Measurements from ENCODE around the gene ALS2CL.

Gene ALS2CL

DNA sequence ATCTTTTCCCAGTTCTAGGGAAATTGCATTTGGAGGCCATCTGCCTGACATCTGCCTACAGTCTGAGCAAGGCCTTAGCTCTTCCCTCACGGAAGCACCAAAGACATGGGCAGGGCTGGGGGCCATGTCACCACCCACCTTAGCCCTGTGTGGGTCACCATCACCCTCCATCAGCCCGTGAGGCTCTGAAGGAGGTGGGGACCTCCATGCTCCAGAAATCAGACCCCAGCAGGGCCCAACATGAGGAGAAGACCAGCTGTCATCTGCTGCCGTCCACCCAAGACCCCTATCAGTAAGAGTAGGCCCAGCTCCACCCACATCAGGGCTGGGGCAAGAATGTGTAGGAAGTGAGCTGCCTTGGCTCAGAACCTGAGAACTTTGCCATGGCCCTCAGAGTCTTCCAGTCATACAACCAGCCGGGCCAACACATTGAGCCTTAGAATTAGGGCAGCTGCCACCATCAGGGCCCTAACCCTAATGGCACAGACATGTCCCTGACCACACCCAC is 9.6 kb upstream of the ALS2CL start:
- no peak for DNase-seq (ENCODE audit: low read depth in 2 of 3, low spot score in 2 of 3)

DNA sequence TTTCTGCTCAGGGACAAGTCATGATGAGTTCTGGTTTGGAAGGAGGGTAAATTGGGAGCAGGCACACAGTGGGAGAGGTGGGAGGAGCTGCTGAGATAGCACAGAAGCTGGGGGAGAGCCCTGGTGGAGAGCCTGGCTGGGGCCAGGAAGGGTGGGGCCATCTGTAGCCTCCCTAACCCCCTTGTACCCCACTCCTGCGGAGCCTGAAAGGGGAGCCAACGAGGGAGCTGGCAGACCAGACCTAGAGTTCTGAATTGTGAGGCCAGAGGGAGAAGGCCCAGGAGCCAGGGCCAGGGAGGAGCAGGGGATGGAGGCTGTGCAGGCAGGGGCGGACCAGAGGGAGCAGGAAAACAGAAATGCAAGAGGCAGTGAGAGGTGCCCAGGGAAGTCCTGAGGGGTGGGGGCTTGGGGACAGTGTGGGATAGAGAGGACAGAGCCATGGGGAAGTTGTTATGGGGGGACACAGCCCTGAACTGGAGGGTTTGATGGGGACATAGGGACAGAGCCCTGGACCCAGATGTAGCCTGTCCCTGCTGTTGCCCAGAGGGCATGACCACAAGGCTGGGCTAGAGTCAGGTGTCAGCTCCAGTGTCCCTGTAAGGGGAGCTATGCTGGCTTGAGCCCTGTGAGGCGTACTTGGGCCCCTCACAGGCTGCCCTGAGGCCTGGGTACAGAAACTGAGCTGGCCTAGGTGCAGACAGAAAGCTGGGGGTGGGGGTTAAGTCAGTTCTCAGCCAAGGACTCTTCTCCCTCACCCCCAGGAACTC is 8.9 kb upstream of the ALS2CL start:
- no peak for DNase-seq (ENCODE audit: low read depth in 2 of 3, low spot score in 2 of 3)

DNA sequence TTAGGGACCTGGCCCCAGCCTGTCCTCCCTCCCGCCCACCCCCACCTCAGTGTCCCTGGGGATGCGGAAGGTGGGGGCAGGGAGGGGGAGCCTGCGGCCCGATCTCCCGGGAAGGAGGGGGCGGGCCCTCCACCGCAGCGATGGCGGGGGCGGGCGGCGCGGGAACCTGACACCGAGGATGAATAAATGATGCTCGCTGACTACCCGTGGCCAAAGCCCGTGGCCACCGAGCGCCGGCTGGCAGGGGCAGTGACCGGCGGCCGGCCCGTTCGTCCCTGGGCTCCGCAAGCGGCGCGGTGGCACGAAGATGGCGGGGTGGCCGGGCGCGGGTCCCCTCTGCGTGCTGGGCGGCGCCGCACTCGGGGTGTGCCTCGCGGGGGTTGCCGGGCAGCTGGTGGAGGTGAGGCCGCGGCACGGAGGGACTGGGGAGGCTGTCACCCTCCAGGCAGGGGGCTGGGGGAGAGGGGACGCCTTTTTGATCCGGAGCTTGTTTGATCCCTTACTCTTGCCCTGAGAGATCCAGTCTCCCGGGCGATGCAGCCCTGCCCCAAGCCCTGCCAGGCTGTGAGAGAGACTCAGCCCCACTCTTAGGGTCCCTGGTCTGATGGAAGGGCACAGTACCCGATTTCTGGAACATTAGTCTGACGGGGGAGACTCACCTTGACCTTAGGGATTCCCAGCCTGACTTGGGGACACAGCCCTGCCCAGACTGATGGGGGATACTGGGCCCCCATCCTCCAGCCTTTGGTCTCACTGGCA is 7.9 kb upstream of the ALS2CL start, which contains the start of gene TMIE:
Gene TMIE (plus strand): TSS at position 212 of the 759 bp plus-strand sequence. CDS start 96 bp downstream, at position 308.
- DNase-seq (ENCODE audit: low read depth in 2 of 3, low spot score in 2 of 3), result no peak

DNA sequence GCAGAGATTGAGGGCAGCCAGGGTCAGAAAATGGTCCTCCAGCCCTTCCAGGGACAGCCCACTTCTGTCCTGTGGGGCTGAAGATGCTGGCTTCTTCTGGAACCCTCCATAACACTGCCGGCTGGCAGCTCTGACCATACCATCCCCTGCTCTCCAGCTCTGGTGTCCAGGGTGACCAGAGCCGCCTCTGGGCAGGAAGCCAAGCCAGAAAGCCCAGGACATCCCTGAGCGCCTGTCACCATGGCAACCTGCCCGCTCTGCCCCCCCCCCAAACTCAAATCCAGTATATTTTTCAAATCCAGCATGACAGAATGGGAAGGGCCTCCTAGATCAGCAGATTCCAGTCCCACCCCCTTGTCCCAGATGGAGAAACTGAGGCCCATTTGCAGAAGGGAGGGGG is 7.3 kb upstream of the ALS2CL start:
- no peak for DNase-seq (ENCODE audit: low read depth in 2 of 3, low spot score in 2 of 3)

DNA sequence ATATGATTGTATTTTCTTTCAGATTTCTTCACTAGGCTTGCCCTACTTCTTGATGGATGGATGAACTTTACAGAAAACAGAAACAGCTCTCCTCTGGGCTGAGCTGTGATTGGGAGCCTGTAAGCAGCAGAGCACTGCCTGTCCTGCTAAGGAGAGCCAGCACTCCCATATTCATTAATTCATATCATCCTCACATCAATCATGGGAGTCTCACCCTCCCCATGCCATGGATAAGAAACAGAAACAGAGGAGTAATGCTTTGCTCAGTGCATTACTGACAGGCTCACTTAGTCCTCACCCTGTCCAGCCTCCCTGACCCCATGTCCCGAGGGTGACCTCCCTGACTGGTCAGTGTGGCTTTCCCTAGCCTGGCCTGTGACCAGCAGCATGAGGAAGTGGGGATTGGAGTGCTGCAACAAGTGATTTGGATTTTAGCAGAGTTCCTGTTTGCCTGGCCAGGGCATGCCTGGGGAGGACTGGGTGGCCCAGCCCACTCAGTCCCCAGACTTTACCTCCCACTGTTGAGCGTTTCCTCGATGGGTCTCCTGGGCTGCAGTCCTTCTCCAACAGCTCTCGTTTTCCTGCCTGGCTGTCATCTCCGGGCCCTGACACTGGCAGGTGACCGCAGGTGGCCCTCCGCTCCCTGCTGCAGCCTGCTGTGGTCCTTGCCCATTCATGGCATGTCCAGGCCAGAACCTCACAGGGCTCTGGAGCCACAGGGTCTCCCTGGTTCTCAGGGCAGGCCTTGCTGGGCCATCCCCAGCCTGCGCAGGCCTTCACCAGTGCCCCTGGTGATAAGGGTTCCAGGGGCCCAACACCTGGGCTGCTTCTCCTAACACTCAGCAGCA is 6.4 kb upstream of the ALS2CL start:
- DNase-seq (ENCODE audit: low read depth in 2 of 3, low spot score in 2 of 3), result no peak

DNA sequence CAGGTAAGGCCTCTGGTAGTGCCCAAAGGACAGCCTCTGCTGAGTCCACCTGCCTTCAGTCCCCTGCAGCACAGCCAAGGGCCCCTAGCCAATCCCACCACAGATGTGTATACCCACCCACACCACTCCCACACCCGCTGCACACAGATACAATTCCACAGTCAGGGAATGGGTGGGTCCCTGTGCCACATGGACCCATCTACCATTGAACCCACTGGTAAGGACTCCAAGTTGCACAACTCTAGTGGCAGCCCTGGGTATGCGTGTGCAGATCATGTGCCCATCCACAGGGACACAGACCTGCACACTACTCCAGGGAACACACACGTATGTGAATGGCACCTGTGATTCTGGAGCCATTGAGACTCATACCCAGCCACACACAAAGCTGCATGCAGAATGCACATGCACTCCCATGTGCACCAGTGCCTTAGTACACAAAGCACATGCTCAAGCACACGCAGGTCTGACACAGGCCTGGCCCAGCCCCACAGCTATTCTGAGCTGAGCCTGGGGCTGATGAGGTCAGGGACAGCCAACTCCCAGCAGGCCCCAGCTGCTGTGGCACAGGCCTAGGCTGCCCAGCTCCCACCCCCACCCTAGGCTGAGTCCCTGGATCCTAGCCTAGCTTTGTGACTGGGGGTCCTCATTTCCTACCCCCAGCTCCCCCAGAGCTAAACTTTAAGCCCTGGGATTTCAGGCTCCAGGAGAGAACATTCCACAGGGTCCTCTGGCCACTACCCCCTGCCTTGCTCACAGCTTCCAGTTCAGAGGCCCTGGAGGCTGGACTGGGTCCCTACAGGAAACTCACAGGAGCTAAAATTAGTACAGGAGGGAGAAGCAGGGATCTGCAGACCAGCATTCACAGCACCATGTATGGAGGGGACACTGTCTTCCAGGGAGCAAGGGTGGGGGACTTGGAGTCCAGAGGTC is 2.7 kb upstream of the ALS2CL start:
- no peak for DNase-seq (ENCODE audit: low read depth in 2 of 3, low spot score in 2 of 3)

DNA sequence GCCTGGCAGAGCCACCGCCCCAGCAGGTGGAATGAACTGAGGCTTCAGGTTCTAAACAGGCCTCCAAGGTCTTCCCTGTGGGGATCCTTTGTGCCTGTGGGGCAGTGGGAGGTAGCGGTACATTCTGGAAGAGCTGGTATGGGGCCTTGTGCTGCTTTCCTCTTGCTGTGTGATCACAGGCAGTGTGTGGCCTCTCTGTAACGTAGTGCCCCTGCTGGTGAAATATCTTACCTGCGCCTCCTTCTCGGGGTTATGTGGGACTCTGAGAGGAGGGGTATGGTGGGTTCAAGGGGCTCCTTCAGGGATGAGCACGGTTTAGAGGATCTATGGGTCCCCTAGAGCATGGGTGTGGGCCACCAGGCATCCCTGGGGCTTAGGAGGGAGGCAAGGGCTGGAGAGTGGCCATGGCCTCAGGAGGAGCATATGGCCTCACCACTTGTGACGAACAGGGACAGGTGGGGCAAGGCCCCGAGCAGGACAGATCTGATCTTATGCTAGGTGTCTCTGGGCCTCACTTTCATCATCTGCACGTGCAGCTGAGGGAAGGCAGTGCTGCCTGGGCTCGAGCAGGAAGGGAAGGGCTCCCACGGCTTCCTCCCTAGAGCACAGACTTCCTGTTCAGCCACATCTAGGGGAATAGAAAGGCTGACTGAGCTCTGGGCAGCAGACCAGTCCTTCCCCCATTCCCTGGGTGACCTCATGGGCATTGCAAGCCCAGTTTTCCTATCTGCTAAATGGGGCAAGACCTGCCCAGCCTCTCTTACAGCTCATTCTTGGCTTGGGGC is 1.9 kb upstream of the ALS2CL start:
- DNase-seq (ENCODE audit: low read depth in 2 of 3, low spot score in 2 of 3), result no peak

DNA sequence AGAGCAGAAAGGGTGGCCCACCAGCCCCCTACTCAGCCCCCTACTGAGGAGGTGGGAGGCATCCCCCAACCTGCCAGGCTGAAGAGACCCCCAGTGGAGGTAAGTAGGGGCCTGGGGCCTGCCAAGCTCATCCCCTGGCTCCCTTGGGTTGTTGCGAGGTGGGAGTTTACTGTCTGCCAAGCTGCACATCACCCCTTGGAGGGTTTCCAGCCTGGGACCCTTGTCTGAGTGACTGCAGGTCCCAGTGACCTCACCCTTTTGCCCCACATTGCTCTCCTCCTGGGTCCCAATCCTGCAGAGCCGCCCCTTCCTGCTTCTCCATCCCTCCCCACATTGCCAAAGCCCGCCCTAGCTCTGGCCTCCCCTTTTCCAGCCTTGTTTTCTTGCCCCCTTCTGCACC is 1.0 kb upstream of the ALS2CL start:
- DNase-seq (ENCODE audit: low read depth in 2 of 3, low spot score in 2 of 3), result no peak

DNA sequence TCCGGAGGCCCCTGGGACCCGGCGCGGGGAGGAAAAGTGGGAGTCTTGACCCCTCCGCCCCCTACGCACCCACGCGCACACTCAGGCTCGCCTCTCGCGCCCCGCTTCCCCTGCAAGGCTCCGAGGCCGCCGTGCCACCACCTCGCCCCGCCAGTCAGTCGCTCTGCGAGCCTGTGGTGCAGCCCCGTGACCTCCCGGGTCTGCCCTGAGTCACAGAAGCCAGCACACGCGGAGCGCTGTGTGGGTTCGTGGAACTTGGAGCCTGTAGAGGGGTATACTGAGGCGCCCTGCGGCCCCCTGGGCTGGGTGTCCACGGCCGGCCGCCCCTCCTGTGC is 380 bp upstream of the ALS2CL start:
- DNase-seq (ENCODE audit: low read depth in 2 of 3, low spot score in 2 of 3), result no peak

DNA sequence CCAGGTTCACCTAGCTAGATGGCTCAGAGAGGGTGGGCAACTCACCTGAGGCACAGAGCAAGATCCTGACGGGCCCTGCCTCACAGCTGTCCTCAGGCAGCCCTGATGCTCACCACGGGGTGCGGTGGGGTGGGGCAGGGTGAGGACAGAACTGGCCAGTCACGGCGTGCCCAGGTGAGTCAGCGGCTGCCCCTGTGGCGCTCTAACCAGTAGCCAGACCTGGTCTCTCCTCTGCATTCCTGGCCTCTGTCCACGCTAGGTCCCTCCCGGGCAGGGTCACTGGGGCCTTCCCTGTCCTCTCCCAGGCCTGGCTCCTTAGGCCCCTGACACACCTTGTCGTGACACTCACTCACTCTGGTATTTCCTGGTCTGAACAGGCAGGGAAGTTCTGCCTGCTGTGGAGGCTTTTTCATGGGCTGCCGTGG is 901 bp downstream of the ALS2CL start:
- DNase-seq (ENCODE audit: low read depth in 2 of 3, low spot score in 2 of 3), result no peak

DNA sequence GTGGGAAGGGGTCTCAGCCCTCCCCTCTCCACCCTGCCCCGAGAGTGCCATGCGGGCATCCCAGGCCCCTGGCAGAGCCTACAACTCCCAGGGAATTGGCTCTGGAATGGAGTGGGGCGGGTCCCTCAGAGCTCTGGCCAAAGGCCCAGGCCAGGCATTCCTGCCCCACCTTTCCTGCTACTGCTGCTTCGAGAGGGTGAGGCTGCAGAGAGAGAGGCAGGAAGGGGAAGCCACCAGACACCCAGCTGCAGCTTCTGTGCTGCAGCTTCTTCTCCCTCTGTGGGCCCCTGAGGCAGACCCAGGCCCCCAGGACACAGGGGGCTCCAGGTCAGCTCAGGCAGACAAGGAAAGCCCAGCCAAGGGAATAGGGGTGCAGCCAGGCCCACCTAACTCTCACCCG is 2.7 kb downstream of the ALS2CL start:
- DNase-seq (ENCODE audit: low read depth in 2 of 3, low spot score in 2 of 3), result no peak

DNA sequence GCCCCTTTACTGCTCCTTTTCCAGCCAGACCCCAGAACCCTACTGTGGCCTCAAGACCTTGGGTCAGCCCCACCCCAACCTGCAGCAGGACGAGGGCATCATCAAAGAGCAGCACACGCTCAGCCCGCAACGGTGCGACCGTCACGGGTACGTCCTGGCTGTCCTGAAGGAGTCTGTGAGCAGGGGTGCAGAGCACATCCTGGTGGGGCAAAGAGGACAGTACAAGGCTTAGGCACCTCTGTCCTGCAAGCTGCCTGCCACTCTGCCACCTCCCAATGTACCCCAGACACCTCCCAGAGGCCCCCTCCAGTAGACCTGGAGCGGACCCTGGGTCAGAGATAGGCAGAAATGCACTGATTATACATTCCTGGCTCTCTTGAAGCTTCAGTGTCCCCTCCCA is 8.0 kb downstream of the ALS2CL start:
- no peak for DNase-seq (ENCODE audit: low read depth in 2 of 3, low spot score in 2 of 3)

DNA sequence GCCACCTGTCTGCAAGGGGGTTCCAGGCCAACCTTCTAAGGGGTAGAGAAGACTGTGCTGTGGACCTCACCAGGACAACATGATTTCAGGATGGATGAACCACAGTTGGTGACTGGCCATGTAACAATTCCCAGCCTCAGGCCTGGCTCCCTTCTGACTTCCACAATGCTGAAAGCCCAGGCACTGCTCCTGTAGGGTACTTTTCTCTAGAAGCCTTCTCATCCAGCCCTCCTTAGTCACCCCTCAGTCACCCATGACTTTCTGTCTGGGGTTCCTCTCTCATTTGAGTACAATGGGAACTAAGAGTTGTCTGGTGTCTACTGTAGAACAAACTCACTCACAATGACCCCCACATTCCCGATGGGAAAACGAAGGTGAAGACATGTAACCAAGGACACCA is 8.6 kb downstream of the ALS2CL start:
- DNase-seq (ENCODE audit: low read depth in 2 of 3, low spot score in 2 of 3), result no peak

DNA sequence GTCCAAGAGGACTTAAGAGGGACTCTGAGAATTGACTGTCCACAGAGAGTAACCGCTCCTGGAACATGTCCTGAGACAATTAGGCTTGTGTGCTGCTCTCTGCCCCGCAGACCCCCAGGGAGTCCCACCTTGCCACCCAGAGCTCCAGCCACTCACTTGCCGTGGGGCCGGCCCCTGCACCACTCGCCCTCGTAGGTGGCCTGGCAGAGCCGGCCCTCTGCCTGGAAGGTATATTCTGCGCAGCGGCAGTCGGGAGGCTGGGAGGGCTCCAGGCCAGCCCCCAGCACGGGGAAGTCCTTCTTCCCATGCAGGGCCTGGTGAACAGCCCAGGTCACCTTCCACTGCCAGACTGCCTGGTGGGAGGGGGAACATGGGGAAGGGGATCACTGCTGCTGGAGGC is 10.5 kb downstream of the ALS2CL start:
- no peak for DNase-seq (ENCODE audit: low read depth in 2 of 3, low spot score in 2 of 3)

DNA sequence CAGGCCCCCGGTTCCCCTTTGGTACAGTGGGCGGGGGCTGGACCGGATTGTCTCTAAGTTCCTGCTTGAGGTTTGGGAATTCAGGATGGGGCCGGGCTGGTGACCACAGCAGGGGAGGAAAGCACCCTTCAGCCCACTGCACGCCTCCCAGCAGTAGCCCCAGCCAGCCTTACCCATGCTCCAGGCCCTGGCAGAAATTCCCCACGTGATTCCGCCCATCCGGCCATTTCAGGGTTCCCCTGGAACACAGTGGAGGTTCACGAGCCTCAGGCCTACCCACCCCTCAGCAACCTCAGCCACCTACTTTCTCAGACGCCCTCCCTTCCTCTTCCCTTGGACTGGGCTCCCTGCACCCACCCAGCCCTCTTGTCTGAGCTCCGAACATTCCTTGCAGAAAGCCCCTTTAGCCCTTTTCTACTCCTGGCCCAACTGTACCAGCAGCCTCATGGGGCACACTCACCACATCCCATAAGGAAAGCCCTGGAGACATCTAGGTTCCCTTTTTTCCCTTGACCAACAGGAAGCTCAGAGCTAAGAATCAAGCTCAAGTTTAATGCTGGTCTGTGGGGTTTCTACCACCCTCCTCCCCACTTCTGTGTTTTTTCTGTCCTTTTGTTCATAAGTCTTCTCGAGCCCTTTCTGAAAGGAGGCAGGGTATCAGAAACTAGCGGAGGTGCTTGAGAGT is 11.5 kb downstream of the ALS2CL start:
- no peak for DNase-seq (ENCODE audit: low read depth in 2 of 3, low spot score in 2 of 3)

DNA sequence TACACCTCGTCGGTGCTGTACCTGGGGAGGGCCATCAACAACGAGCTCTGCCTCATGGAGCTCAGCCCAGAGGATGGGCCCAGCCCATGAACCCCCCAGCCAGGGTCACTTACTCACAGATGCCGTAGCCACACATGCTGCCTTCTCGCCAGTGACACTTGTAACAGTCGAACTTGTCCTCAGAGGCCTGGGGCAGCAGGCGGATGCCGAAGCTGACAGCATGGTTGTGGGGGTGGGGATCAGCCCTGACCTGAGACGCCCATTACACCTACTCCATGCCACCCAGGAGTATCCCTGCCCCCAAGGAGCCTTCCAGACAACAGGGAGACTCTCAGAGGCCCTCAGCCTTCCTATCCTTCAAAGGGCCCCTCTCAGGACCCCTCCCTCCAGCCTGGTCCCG is 12.1 kb downstream of the ALS2CL start:
- DNase-seq (ENCODE audit: low read depth in 2 of 3, low spot score in 2 of 3), result no peak

DNA sequence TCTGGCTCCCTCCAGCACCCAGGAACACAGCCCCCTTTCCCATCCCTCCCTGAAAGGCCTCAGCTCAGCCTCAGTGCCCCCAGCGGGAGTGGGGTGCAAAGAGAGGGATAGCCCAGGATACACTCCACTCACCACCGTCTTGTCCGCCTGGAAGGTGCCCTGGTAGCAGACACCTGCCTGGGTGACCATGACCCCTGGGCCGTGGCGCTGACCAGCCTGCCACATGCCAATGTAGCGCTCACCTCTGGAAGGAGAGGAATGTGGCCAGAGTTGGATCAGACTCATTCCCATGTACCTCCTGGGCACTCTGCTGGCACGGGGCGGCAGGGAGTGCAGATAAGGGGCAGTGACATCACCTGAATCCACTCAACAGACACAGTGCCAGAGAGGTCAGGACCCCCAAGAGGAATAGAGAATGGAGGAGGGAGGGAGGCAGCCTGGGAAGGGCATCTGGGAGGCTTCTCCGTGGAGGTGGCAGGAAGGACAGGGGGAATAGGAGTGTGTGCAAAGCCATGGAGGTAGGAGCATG is 13.1 kb downstream of the ALS2CL start:
- no peak for DNase-seq (ENCODE audit: low read depth in 2 of 3, low spot score in 2 of 3)

DNA sequence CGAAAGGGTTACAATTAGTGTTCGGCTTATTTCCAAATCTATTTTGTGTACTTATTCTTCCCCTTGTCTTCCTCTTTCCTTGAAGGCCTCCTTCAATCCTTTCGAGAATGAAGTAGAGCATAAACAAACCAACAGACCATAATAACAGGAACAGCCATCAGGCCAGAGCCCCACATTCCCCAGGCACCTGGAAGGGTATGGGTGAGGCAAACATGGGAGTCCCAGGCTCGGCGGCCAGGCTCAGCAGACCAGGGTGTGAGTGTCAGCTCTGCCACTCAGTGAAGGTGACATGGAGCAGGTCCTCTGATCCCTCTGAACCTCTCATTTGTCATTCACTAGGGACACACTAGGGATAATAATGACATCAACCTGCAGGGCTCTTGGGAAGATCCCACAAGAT is 13.8 kb downstream of the ALS2CL start:
- no peak for DNase-seq (ENCODE audit: low read depth in 2 of 3, low spot score in 2 of 3)

DNA sequence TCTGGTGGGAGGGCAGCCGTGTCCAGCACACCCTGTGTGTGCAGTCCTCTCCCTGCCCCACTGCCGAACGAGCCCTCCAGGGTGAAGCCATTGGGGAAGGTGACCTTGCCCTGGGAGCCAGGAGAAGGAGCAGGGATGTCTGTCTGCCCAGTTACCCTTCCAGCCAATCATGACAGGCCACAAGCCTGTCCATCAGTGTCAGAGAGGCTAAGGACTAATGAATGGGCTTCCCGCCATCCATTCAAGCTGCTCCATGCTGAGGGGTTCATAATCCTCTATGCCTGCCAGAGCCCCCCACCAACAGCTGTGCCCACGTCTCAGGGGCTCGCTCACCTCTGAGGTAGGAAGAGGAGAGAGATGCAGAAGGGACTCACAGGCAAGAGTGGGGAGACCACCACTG is 15.2 kb downstream of the ALS2CL start:
- no peak for DNase-seq (ENCODE audit: low read depth in 2 of 3, low spot score in 2 of 3)

All from activated CD8-positive, alpha-beta memory T cell treated with anti-CD3 and anti-CD28 coated beads for 48 hours (primary cell).